ENCODE results near the gene C1orf115. TPM values are rescaled to one million over a fixed set of nuclear protein-coding genes. Genes with fewer than 3 reads are reported as not detected.

The C1orf115 gene
- polyA plus RNA-seq, 3 donors: 0.47 to 3.1 (median 1.9) TPM

GRCh38 chr1:220687809-220688208 is 2.4 kb upstream of the C1orf115 start:
- peaks cover 18 to 34% (median 24%) of the 10 kb centered on the region in 3 donors for H3K27me3 Mint-ChIP-seq (ENCODE audit: low read depth in 3 of 3)
- no peaks in the 10 kb centered on the region for H3K9me3 ChIP-seq (replicated peaks in 1 of 2; ENCODE audit: control insufficient read depth in 1 of 2, insufficient read depth in 1 of 2, low read length in 2 of 2)
- H3K27ac ChIP-seq (ENCODE audit: low read depth in 1 of 2, low read length in 2 of 2): no peak overlapping the region
- H3K9me3 Mint-ChIP-seq: peaks cover 0 to 6% (median 4%) of the 10 kb centered on the region in 7 donors
- H3K79me2 ChIP-seq (ENCODE audit: insufficient read depth, low read length): no peaks in the 10 kb centered on the region
- no peaks in the 10 kb centered on the region for H4K20me1 ChIP-seq (ENCODE audit: insufficient read depth, low read length)
- no peak overlapping the region for H3K4me2 ChIP-seq (replicated peaks; ENCODE audit: extremely low read depth, low read length, poor library complexity, severe bottlenecking)
- H3K4me1 ChIP-seq (ENCODE audit: control insufficient read depth in 1 of 2, insufficient read depth in 2 of 2, low read length in 2 of 2): peaks cover 26 to 31% of the 10 kb centered on the region in 2 donors
- no peak overlapping the region for H3K27ac Mint-ChIP-seq
- TF ChIP-seq, protein P1, sequence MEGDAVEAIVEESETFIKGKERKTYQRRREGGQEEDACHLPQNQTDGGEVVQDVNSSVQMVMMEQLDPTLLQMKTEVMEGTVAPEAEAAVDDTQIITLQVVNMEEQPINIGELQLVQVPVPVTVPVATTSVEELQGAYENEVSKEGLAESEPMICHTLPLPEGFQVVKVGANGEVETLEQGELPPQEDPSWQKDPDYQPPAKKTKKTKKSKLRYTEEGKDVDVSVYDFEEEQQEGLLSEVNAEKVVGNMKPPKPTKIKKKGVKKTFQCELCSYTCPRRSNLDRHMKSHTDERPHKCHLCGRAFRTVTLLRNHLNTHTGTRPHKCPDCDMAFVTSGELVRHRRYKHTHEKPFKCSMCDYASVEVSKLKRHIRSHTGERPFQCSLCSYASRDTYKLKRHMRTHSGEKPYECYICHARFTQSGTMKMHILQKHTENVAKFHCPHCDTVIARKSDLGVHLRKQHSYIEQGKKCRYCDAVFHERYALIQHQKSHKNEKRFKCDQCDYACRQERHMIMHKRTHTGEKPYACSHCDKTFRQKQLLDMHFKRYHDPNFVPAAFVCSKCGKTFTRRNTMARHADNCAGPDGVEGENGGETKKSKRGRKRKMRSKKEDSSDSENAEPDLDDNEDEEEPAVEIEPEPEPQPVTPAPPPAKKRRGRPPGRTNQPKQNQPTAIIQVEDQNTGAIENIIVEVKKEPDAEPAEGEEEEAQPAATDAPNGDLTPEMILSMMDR (IDR thresholded peaks at IDR 0.05): no peak
- H3K36me3 ChIP-seq (replicated peaks in 1 of 2; ENCODE audit: control insufficient read depth in 1 of 2, insufficient read depth in 2 of 2, low read length in 2 of 2): no peaks in the 10 kb centered on the region
- intact Hi-C loops (cut with micrococcal nuclease): no loop called here
- no peak overlapping the region for H3K4me3 ChIP-seq (replicated peaks in 1 of 3; ENCODE audit: low read depth in 2 of 3, low read length in 3 of 3)
- no CpG with 5 or more reads among the region's 5 CpGs for WGBS (ENCODE audit: insufficient coverage)
- peaks cover 27% of the 10 kb centered on the region for H3K4me1 Mint-ChIP-seq
- no peak overlapping the region for H3K4me3 Mint-ChIP-seq
- peaks cover 0 to 3% of the 10 kb centered on the region in 2 donors for H3K36me3 Mint-ChIP-seq
- H3K9ac ChIP-seq (ENCODE audit: insufficient read depth, low read length, poor library complexity, severe bottlenecking): no peak overlapping the region
- no peak overlapping the region for H2AFZ ChIP-seq (ENCODE audit: insufficient read depth, low read depth, low read length, poor library complexity, severe bottlenecking)
- no peak for DNase-seq
- peaks cover 13 to 29% of the 10 kb centered on the region in 2 donors for H3K27me3 ChIP-seq (ENCODE audit: control insufficient read depth in 2 of 2, insufficient read depth in 2 of 2, low read length in 2 of 2)

GRCh38 chr1:220689666-220690065 is 497 bp upstream of the C1orf115 start:
- intact Hi-C loops (cut with micrococcal nuclease): loop anchor here (2.0 to 5.0 kb wide), 3 partner anchors 43 to 88 kb away; no protein-coding TSS in a partner anchor
- H3K4me3 Mint-ChIP-seq: peak overlapping the region; percentile 91 to 93

More at GRCh38 chr1:220689666-220690065, 497 bp upstream of the C1orf115 start:
- no peaks in the 10 kb centered on the region for H3K9me3 ChIP-seq (replicated peaks in 1 of 2; ENCODE audit: control insufficient read depth in 1 of 2, insufficient read depth in 1 of 2, low read length in 2 of 2)
- H4K20me1 ChIP-seq (ENCODE audit: insufficient read depth, low read length): no peaks in the 10 kb centered on the region
- H2AFZ ChIP-seq (ENCODE audit: insufficient read depth, low read depth, low read length, poor library complexity, severe bottlenecking): peak overlapping the region; percentile 94
- 42% methylated on average over 10 of the region's 14 CpGs for WGBS (ENCODE audit: insufficient coverage)
- no peak overlapping the region for H3K27ac Mint-ChIP-seq
- H3K36me3 ChIP-seq (replicated peaks in 1 of 2; ENCODE audit: control insufficient read depth in 1 of 2, insufficient read depth in 2 of 2, low read length in 2 of 2): no peaks in the 10 kb centered on the region
- peaks cover 0 to 6% (median 4%) of the 10 kb centered on the region in 7 donors for H3K9me3 Mint-ChIP-seq
- H3K4me1 ChIP-seq (ENCODE audit: control insufficient read depth in 1 of 2, insufficient read depth in 2 of 2, low read length in 2 of 2): peaks cover 25 to 31% of the 10 kb centered on the region in 2 donors
- peaks cover 0 to 3% of the 10 kb centered on the region in 2 donors for H3K36me3 Mint-ChIP-seq
- peaks cover 26% of the 10 kb centered on the region for H3K4me1 Mint-ChIP-seq
- H3K27me3 Mint-ChIP-seq (ENCODE audit: low read depth in 3 of 3): peaks cover 17 to 35% (median 24%) of the 10 kb centered on the region in 3 donors
- TF ChIP-seq, protein P1 (IDR thresholded peaks at IDR 0.05): no peak
- H3K79me2 ChIP-seq (ENCODE audit: insufficient read depth, low read length): no peaks in the 10 kb centered on the region
- DNase-seq: no peak
- H3K4me2 ChIP-seq (replicated peaks; ENCODE audit: extremely low read depth, low read length, poor library complexity, severe bottlenecking): peak overlapping the region; percentile 97
- peak overlapping the region in 2 of 3 experiments; percentile 38 to 83 for H3K4me3 ChIP-seq (replicated peaks in 1 of 3; ENCODE audit: low read depth in 2 of 3, low read length in 3 of 3)
- no peak overlapping the region for H3K27ac ChIP-seq (ENCODE audit: low read depth in 1 of 2, low read length in 2 of 2)
- H3K27me3 ChIP-seq (ENCODE audit: control insufficient read depth in 2 of 2, insufficient read depth in 2 of 2, low read length in 2 of 2): peaks cover 15 to 30% of the 10 kb centered on the region in 2 donors
- H3K9ac ChIP-seq (ENCODE audit: insufficient read depth, low read length, poor library complexity, severe bottlenecking): no peak overlapping the region

Data from CD14-positive monocyte (primary cell).